Common myeloid progenitor, CD34-positive (primary cell): ENCODE data around the gene ACO1.

Experiments used
- CTCF ChIA-PET: fragments of 350-600 bp; sonication (Branson Sonifier 250); formaldehyde crosslinking; loops from one replicate; lab custom pipeline; 2021; ENCODE audit warnings: antibody characterized with exemption; lab: Charles Lee
- POLR2A ChIA-PET: fragments of 350-600 bp; sonication (Branson Sonifier 250); formaldehyde crosslinking; loops from one replicate; lab custom pipeline; 2021; ENCODE audit warnings: antibody characterized with exemption; lab: Charles Lee
- DNase-seq, 3 donors: peaks; one replicate each; pipeline versions ENCODE4 v3.0.0 to v3.0.0-alpha.2; 2013
- H3K27ac ChIP-seq, 2 experiments: 1 replicate in 1 of 2; 2 replicates in 1 of 2; pipeline ENCODE4 v1.7.0; 2013; ENCODE audit warnings: inconsistent platforms in 2 of 2, low read length in 2 of 2, mild to moderate bottlenecking in 2 of 2, low read depth in 1 of 2, moderate library complexity in 1 of 2; ENCODE audit not compliant: severe bottlenecking in 2 of 2, insufficient read depth in 1 of 2, poor library complexity in 1 of 2
- H3K27me3 ChIP-seq, 5 experiments: replicated peaks in 2 of 5; 1 replicate in 3 of 5; 2 replicates in 2 of 5; pipeline versions ENCODE4 v1.6.1 to v1.7.0; 2013; ENCODE audit warnings: low read length in 4 of 5, mild to moderate bottlenecking in 2 of 5, moderate library complexity in 2 of 5, inconsistent platforms in 1 of 5; ENCODE audit not compliant: insufficient read depth in 5 of 5, control insufficient read depth in 4 of 5
- H3K36me3 ChIP-seq, 4 experiments: 1 replicate in 2 of 4; 2 replicates in 2 of 4; pipeline versions ENCODE4 v1.6.1 to v1.7.0; 2013; ENCODE audit warnings: low read length in 3 of 4, control low read depth in 1 of 4, mild to moderate bottlenecking in 1 of 4; ENCODE audit not compliant: control insufficient read depth in 4 of 4, insufficient read depth in 4 of 4
- H3K4me1 ChIP-seq, 4 experiments: 1 replicate in 3 of 4; 2 replicates in 1 of 4; pipeline versions ENCODE4 v1.6.1 to v1.7.1; 2013; ENCODE audit warnings: low read length in 3 of 4, mild to moderate bottlenecking in 3 of 4, control low read depth in 1 of 4, inconsistent platforms in 1 of 4, moderate library complexity in 1 of 4; ENCODE audit not compliant: control insufficient read depth in 4 of 4, insufficient read depth in 4 of 4; ENCODE audit errors: control extremely low read depth in 1 of 4
- H3K4me3 ChIP-seq, 7 experiments: 1 replicate in 4 of 7; 2 replicates in 3 of 7; pipeline versions ENCODE4 v1.5.1 to v1.7.0; 2013; ENCODE audit warnings: mild to moderate bottlenecking in 7 of 7, low read length in 6 of 7, moderate library complexity in 6 of 7, inconsistent platforms in 2 of 7, low read depth in 2 of 7, control low read depth in 1 of 7; ENCODE audit not compliant: insufficient read depth in 4 of 7, control insufficient read depth in 1 of 7; ENCODE audit errors: extremely low read depth in 1 of 7
- H3K9me3 ChIP-seq, 5 experiments: 1 replicate in 4 of 5; 2 replicates in 1 of 5; pipeline versions ENCODE4 v1.6.1 to v1.7.1; 2013; ENCODE audit warnings: low read length in 4 of 5, mild to moderate bottlenecking in 2 of 5, inconsistent platforms in 1 of 5, low read depth in 1 of 5, moderate library complexity in 1 of 5; ENCODE audit not compliant: control insufficient read depth in 4 of 5, insufficient read depth in 2 of 5; ENCODE audit errors: control extremely low read depth in 1 of 5
- WGBS: methylation state at CpG from one replicate; pipeline ENCODE4 v1.1.5; 2013; ENCODE audit not compliant: insufficient coverage; 5-methylcytosine and 5-hydroxymethylcytosine counted together

Gene ACO1

DNA sequence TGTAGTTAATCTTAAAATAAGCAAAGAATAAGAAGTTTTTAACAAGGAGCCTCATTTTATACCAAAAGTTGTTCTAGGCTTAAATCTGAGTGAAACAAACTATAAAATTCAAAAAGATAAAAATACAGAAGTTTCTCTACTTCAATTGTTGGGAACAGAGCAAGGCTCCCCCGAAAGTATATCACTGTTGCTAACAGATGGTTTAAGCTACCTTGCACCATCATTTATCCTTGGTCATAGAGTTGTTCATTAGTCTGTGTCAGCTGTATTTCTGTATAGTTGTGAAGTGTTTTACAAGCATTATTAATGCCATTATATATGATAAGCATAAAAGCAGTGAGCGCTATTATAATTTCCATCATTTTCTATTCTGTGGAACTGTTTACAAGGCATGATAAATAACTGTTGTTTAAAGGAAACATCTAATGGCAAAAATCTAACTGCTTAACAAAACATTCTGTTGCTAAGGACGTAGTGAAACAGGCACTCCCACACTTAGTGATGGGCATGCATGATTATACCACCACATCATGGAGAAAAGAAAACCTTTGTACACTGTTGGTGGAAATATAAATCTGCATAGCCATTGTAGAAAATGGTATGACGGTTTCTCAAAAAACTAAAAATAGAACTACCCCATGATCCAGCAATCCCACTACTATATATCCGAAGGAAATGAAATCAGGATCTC, 23.3 kb upstream of the ACO1 start:
- no peaks in the 10 kb centered on the region for H3K9me3 ChIP-seq
- no peak for DNase-seq
- POLR2A ChIA-PET = no interaction called here
- no peaks in the 10 kb centered on the region for H3K4me1 ChIP-seq
- no peaks in the 10 kb centered on the region for H3K36me3 ChIP-seq
- no peak overlapping the region for H3K4me3 ChIP-seq
- H3K27ac ChIP-seq = no peak overlapping the region
- H3K27me3 ChIP-seq = peaks cover 0 to 5% (median 2%) of the 10 kb centered on the region in 5 experiments
- WGBS = 100% methylated on average over 2 of the region's 5 CpGs
- CTCF ChIA-PET = no interaction called here

- POLR2A ChIA-PET = no interaction called here
- Histone ChIP-seq H3K36me3 (no peaks in the 10 kb centered on the region), H3K4me3 (no peak overlapping the region), H3K27ac (no peak overlapping the region), H3K9me3 (peaks cover 0 to 5% (median 0%) of the 10 kb centered on the region in 5 experiments), H3K4me1 (no peaks in the 10 kb centered on the region), H3K27me3 (peaks cover 0 to 4% (median 3%) of the 10 kb centered on the region in 5 experiments)
- CTCF ChIA-PET = interaction anchor here (1.5 kb wide), 1 partner anchor 8 kb away, joined by 5 read pairs; no protein-coding TSS in a partner anchor
- DNase-seq = no peak
These were observed 13.2 kb upstream of the ACO1 start for GRCh38 chr9:32371279-32371678.

DNA sequence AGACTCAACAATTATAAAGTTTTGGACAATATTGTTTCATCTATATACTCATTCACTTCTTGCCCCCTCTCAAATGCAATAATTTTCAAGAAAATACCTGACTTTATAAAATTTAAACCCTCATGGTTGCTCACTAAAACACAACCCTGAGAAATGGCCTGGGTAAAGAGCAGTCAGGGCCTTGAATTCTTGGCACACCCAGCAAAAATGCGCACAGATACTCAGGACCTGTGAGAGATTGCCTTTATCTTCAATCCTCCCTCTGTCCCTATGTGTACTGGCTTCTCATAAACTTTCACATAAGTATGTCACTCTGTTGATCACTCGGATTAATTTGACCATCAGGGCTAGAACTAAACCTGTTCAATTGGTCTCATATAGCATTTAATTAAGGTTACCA, 12.8 kb upstream of the ACO1 start:
- H3K36me3 ChIP-seq = no peaks in the 10 kb centered on the region
- H3K27me3 ChIP-seq = peaks cover 0 to 4% (median 3%) of the 10 kb centered on the region in 5 experiments
- H3K9me3 ChIP-seq = peaks cover 0 to 5% (median 0%) of the 10 kb centered on the region in 5 experiments
- no peaks in the 10 kb centered on the region for H3K4me1 ChIP-seq
- WGBS = 100% methylated on average over 2 of the region's 2 CpGs
- no peak overlapping the region for H3K4me3 ChIP-seq
- no peak for DNase-seq
- POLR2A ChIA-PET = no interaction called here
- no peak overlapping the region for H3K27ac ChIP-seq
- CTCF ChIA-PET = interaction anchor here (1.5 kb wide), 1 partner anchor 8 kb away, joined by 5 read pairs; no protein-coding TSS in a partner anchor

DNA sequence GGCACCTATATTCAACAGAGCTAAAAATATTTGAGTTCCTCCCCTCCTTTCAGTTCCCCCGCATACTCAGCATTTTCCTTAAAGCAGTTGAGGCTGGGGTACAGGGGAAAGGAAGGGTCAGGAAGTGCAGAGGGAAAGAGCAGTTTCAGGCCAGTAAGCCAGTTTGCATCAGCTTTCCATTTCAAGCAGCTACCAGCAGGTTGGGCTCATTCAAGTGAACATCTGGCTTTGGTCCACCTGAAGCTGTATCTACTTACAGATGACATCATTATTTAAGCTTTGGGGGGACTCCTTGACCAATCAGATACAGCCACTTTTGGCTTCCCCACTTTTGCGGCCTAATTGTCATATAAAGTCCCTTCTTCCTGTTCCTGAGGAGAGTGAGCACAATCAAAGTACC, 8.2 kb upstream of the ACO1 start:
- Histone ChIP-seq H3K9me3 (peaks cover 0 to 3% (median 0%) of the 10 kb centered on the region in 5 experiments), H3K4me3 (no peak overlapping the region), H3K27ac (no peak overlapping the region), H3K27me3 (peaks cover 4 to 9% (median 6%) of the 10 kb centered on the region in 5 experiments), H3K4me1 (no peaks in the 10 kb centered on the region), H3K36me3 (no peaks in the 10 kb centered on the region)
- DNase-seq = no peak
- CTCF ChIA-PET = interaction anchor here (0.8 to 7.4 kb wide), 6 partner anchors 9 to 593 kb away, joined by 3 to 257 read pairs (median 51); partner anchors contain the start of gene NDUFB6
- POLR2A ChIA-PET = no interaction called here
- no CpG with 5 or more reads among the region's 2 CpGs for WGBS

DNA sequence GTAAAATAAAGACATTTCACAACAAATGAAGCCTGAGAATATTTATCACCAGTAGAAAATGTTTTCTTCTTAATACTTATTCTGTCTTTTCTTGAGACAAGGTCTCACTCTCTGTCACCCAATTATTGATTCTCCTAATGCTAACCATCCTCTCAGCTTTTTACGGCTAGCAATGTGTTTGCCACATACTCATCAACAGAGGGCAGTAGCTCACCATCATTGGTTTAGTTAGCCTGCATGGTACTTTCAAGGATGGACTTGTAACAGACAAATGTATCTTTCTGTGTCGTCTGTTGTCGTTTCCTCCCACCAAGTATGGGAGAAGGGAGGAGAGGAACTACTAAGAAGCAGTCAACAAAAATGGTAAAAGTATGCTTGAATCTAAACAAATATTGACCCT, 5.9 kb upstream of the ACO1 start:
- Histone ChIP-seq H3K9me3 (no peaks in the 10 kb centered on the region), H3K27me3 (peaks cover 8 to 14% (median 9%) of the 10 kb centered on the region in 5 experiments), H3K36me3 (no peaks in the 10 kb centered on the region), H3K4me1 (peaks cover 0 to 6% (median 2%) of the 10 kb centered on the region in 4 experiments), H3K4me3 (no peak overlapping the region), H3K27ac (no peak overlapping the region)
- ChIA-PET POLR2A (no interaction called here), CTCF (interaction anchor here (0.6 to 7.4 kb wide), 31 partner anchors 8 to 598 kb away, joined by 3 to 257 read pairs (median 6); partner anchors contain the start of genes NDUFB6 and RIGI)
- peak; percentile 67 to 80 (median 76) for DNase-seq
- 11% methylated on average over 1 of the region's 3 CpGs for WGBS

DNA sequence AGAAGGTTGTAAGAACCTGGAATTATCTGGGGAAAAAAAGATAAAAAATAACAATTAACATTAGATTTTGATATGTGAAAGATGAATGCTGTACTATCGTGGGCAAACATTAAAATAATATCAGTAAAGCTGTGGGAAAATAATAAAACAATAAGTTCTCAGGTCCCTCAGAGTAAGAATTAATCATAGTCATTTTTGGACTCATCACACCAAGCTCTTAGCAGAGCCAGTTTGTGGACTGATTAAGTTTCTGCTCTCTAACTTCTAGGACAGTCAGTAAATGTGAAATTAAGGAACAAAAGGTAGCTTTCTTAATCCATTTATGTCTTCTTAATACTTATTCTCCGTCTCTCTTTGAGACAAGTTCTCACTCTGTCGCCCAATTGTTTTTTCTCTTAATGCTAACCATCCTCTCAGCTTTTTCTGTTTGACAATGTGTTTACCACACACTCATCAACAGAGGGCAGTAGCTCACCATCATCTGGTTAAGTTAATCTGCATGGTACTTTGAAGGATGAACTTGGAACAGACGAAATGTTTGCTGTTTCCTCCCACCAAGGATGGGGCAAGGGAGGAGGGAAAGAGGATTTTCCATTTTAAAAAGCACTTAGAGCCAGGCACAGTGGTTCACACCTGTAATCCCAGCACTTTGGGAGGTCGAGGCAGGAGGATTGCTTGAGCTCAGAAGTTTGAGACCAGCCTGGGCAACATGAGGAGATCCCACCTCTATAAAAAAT, 5.3 kb upstream of the ACO1 start:
- H3K9me3 ChIP-seq = no peaks in the 10 kb centered on the region
- no peak overlapping the region for H3K27ac ChIP-seq
- no peaks in the 10 kb centered on the region for H3K36me3 ChIP-seq
- CTCF ChIA-PET = interaction anchor here (0.7 to 7.4 kb wide), 35 partner anchors 8 to 613 kb away, joined by 3 to 257 read pairs (median 5); partner anchors contain the start of genes NDUFB6 and RIGI
- peak; percentile 77 to 89 (median 85) for DNase-seq
- 33% methylated on average over 3 of the region's 5 CpGs for WGBS
- POLR2A ChIA-PET = interaction anchor here (1.1 kb wide), 1 partner anchor 201 kb away, joined by 3 read pairs; no protein-coding TSS in a partner anchor
- peaks cover 8 to 14% (median 9%) of the 10 kb centered on the region in 5 experiments for H3K27me3 ChIP-seq
- no peak overlapping the region for H3K4me3 ChIP-seq
- H3K4me1 ChIP-seq = peaks cover 3 to 13% (median 8%) of the 10 kb centered on the region in 4 experiments
